Measurements from ENCODE around the gene CIB1.
"Not testable (repeated sequence)": the region's sequence is repeated elsewhere in the genome, so short reads cannot be mapped to it uniquely, and the experiment has no call there.

The CIB1 gene

DNA sequence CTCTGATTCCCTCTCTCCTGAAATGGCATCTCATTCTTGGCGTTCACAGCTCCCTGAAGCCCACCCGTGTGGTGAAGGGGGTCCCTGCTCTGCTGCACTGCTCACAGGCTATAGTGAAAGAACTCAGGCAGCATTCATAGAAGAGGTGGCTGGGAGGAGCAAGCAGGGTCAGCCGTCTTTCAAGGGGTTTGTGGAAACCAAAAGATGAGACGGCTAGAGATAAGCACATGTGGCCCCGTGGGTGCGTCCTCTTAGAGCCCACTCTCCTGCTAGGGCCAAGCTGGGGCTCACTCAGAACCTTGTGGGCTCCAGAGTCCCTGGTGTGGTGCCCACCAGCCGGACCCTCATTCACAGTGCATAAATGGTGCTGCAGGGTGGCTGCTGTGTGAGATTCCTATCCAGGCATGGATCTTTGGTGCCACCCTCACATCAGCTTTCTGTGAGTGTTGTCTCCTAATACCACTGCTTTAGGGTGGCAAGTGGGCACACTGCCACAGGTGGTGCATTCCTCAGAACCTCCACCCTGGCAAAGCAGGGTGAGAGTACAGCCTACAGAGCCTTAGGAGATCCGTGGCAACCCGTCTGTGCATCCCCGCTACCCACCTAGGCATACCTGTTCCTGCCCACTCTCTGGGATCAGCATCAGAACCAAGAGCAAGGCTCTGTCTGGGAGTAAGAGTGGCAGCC is 43.8 kb downstream of the CIB1 start:
- no peaks in the 10 kb centered on the region for H3K36me3 ChIP-seq (replicated peaks in 1 of 2; ENCODE audit: control insufficient read depth in 2 of 2, insufficient read depth in 2 of 2, low read length in 2 of 2)
- no peak overlapping the region for H4K8ac ChIP-seq (ENCODE audit: low read depth, low read length)
- no peak overlapping the region for H3K9ac ChIP-seq (ENCODE audit: low read depth, low read length, poor library complexity)
- H3K14ac ChIP-seq (ENCODE audit: low read length), result no peak overlapping the region
- no peak overlapping the region for H3K4me3 ChIP-seq (ENCODE audit: low read length in 2 of 2)
- H3K27ac ChIP-seq (replicated peaks; ENCODE audit: low read length), result no peak overlapping the region
- no peak for DNase-seq (ENCODE audit: low spot score)
- no peak overlapping the region for H3K23ac ChIP-seq (ENCODE audit: low read depth, low read length, poor library complexity)
- no peaks in the 10 kb centered on the region for H3K9me3 ChIP-seq (replicated peaks in 1 of 2; ENCODE audit: control insufficient read depth in 2 of 2, insufficient read depth in 1 of 2, low read depth in 1 of 2, low read length in 2 of 2)
- no peak overlapping the region for H2BK5ac ChIP-seq (ENCODE audit: low read length)
- H2BK15ac ChIP-seq (ENCODE audit: low read length), result no peak overlapping the region
- WGBS, 2 donors (ENCODE audit: extremely low coverage in 2 of 2, insufficient read length in 2 of 2, insufficient replicate concordance in 1 of 2), result no CpG with 5 or more reads among the region's 10 CpGs
- no peaks in the 10 kb centered on the region for H3K27me3 ChIP-seq (ENCODE audit: control insufficient read depth in 3 of 3, insufficient read depth in 3 of 3, low read depth in 1 of 3, low read length in 3 of 3)
- H4K91ac ChIP-seq (ENCODE audit: low read depth, low read length, poor library complexity), result no peak overlapping the region
- H3K4ac ChIP-seq (ENCODE audit: low read length), result no peak overlapping the region
- H2AFZ ChIP-seq (ENCODE audit: low read length), result no peak overlapping the region
- H2BK120ac ChIP-seq (ENCODE audit: low read depth, low read length), result no peak overlapping the region
- no peak overlapping the region for H3K4me2 ChIP-seq (ENCODE audit: insufficient read depth, low read length, poor library complexity, severe bottlenecking)
- no peaks in the 10 kb centered on the region for H3K79me1 ChIP-seq (ENCODE audit: low read depth, low read length)
- peaks cover 9% of the 10 kb centered on the region in 2 donors for H3K4me1 ChIP-seq (ENCODE audit: control insufficient read depth in 2 of 2, insufficient read depth in 1 of 2, low read depth in 1 of 2, low read length in 2 of 2)
- no peak overlapping the region for H3K18ac ChIP-seq (ENCODE audit: low read length)
- H2AK5ac ChIP-seq (ENCODE audit: low read depth, low read length), result no peak overlapping the region
- H2BK12ac ChIP-seq (ENCODE audit: low read length), result no peak overlapping the region

GRCh38 chr15:90188914-90189748 is 44.6 kb downstream of the CIB1 start:
- H3K18ac ChIP-seq (ENCODE audit: low read length), result no peak overlapping the region
- H2BK5ac ChIP-seq (ENCODE audit: low read length), result no peak overlapping the region
- H3K4me3 ChIP-seq (ENCODE audit: low read length in 2 of 2), result no peak overlapping the region
- WGBS, 2 donors (ENCODE audit: extremely low coverage in 2 of 2, insufficient read length in 2 of 2, insufficient replicate concordance in 1 of 2), result no CpG with 5 or more reads among the region's 8 CpGs
- H3K23ac ChIP-seq (ENCODE audit: low read depth, low read length, poor library complexity), result no peak overlapping the region
- no peak overlapping the region for H2BK15ac ChIP-seq (ENCODE audit: low read length)
- H3K4me1 ChIP-seq (ENCODE audit: control insufficient read depth in 2 of 2, insufficient read depth in 1 of 2, low read depth in 1 of 2, low read length in 2 of 2), result peaks cover 11 to 14% of the 10 kb centered on the region in 2 donors
- H4K8ac ChIP-seq (ENCODE audit: low read depth, low read length), result no peak overlapping the region
- H3K79me1 ChIP-seq (ENCODE audit: low read depth, low read length), result no peaks in the 10 kb centered on the region
- no peaks in the 10 kb centered on the region for H3K9me3 ChIP-seq (replicated peaks in 1 of 2; ENCODE audit: control insufficient read depth in 2 of 2, insufficient read depth in 1 of 2, low read depth in 1 of 2, low read length in 2 of 2)
- H4K91ac ChIP-seq (ENCODE audit: low read depth, low read length, poor library complexity), result no peak overlapping the region
- no peak overlapping the region for H2AFZ ChIP-seq (ENCODE audit: low read length)
- H2BK120ac ChIP-seq (ENCODE audit: low read depth, low read length), result no peak overlapping the region
- no peak overlapping the region for H3K27ac ChIP-seq (replicated peaks; ENCODE audit: low read length)
- no peak overlapping the region for H2AK5ac ChIP-seq (ENCODE audit: low read depth, low read length)
- no peak overlapping the region for H3K4me2 ChIP-seq (ENCODE audit: insufficient read depth, low read length, poor library complexity, severe bottlenecking)
- no peak overlapping the region for H3K4ac ChIP-seq (ENCODE audit: low read length)
- H3K27me3 ChIP-seq (ENCODE audit: control insufficient read depth in 3 of 3, insufficient read depth in 3 of 3, low read depth in 1 of 3, low read length in 3 of 3), result no peaks in the 10 kb centered on the region
- DNase-seq (ENCODE audit: low spot score), result no peak
- H3K14ac ChIP-seq (ENCODE audit: low read length), result no peak overlapping the region
- no peaks in the 10 kb centered on the region for H3K36me3 ChIP-seq (replicated peaks in 1 of 2; ENCODE audit: control insufficient read depth in 2 of 2, insufficient read depth in 2 of 2, low read length in 2 of 2)
- H3K9ac ChIP-seq (ENCODE audit: low read depth, low read length, poor library complexity), result no peak overlapping the region
- no peak overlapping the region for H2BK12ac ChIP-seq (ENCODE audit: low read length)

DNA sequence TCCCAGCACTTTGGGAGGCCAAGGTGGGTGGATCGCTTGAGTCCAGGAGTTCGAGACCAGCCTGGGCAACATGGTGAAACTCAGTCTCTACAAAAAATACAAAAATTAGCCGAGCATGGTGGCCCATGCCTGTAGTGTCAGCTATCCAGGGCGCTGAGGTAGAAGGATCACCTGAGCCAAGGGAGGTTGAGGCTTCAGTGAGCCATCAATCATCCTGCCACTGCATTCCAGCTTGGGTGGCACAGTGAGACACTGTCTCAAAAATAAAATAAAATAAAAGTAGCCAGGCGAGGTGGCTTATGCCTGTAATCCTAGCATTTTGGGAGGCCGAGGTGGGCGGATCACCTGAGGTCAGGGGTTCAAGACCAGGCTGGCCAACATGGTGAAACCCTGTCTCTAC is 45.7 kb downstream of the CIB1 start:
- H3K36me3 ChIP-seq (replicated peaks in 1 of 2; ENCODE audit: control insufficient read depth in 2 of 2, insufficient read depth in 2 of 2, low read length in 2 of 2); H3K4me3 ChIP-seq (ENCODE audit: low read length in 2 of 2); H2AFZ ChIP-seq (ENCODE audit: low read length); H2BK5ac ChIP-seq (ENCODE audit: low read length); H2BK120ac ChIP-seq (ENCODE audit: low read depth, low read length); H4K8ac ChIP-seq (ENCODE audit: low read depth, low read length); H2BK15ac ChIP-seq (ENCODE audit: low read length); DNase-seq (ENCODE audit: low spot score); H3K23ac ChIP-seq (ENCODE audit: low read depth, low read length, poor library complexity); H3K79me1 ChIP-seq (ENCODE audit: low read depth, low read length); H3K9ac ChIP-seq (ENCODE audit: low read depth, low read length, poor library complexity); H4K91ac ChIP-seq (ENCODE audit: low read depth, low read length, poor library complexity); H3K27ac ChIP-seq (replicated peaks; ENCODE audit: low read length); H2AK5ac ChIP-seq (ENCODE audit: low read depth, low read length); H3K4me2 ChIP-seq (ENCODE audit: insufficient read depth, low read length, poor library complexity, severe bottlenecking); H3K18ac ChIP-seq (ENCODE audit: low read length); H2BK12ac ChIP-seq (ENCODE audit: low read length); H3K9me3 ChIP-seq (replicated peaks in 1 of 2; ENCODE audit: control insufficient read depth in 2 of 2, insufficient read depth in 1 of 2, low read depth in 1 of 2, low read length in 2 of 2); H3K4ac ChIP-seq (ENCODE audit: low read length); H3K27me3 ChIP-seq (ENCODE audit: control insufficient read depth in 3 of 3, insufficient read depth in 3 of 3, low read depth in 1 of 3, low read length in 3 of 3); H3K14ac ChIP-seq (ENCODE audit: low read length): not testable (repeated sequence)
- peaks cover 11 to 15% of the 10 kb centered on the region in 2 donors for H3K4me1 ChIP-seq (ENCODE audit: control insufficient read depth in 2 of 2, insufficient read depth in 1 of 2, low read depth in 1 of 2, low read length in 2 of 2)
- no CpG with 5 or more reads among the region's 7 CpGs for WGBS, 2 donors (ENCODE audit: extremely low coverage in 2 of 2, insufficient read length in 2 of 2, insufficient replicate concordance in 1 of 2)

DNA sequence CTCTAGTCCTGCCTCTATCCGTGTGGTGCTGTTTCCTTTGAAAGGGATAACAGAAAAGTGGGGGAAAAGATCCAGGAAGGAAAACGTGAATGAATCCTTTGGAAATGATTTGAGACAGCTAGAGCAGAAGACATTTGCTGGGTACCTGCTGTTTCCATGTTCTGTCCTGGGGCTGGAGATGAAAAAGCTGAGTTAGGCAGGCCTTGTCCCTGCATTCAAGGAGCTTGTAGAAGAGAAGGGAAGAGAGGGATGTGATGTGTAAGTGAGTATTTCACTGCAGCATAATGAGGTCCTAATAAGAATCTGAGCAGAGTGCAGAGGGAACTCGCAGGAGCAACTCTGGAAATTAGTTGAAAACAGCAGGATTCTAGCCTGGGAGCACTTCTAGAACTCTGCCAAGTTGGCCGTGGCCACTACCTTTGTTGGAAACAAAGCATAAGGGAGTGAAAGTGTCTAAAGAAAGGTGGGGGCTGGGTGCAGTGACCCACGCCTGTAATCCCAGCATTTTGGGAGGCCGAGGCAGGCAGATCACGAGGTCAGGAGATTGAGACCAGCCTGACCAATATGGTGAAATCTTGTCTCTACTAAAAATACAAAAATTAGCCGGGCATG is 46.4 kb downstream of the CIB1 start:
- WGBS, 2 donors (ENCODE audit: extremely low coverage in 2 of 2, insufficient read length in 2 of 2, insufficient replicate concordance in 1 of 2), result no CpG with 5 or more reads among the region's 8 CpGs
- Histone ChIP-seq H3K27ac (replicated peaks; ENCODE audit: low read length) (no peak overlapping the region), H3K4me3 (ENCODE audit: low read length in 2 of 2) (no peak overlapping the region), H3K14ac (ENCODE audit: low read length) (no peak overlapping the region), H2AK5ac (ENCODE audit: low read depth, low read length) (no peak overlapping the region), H3K18ac (ENCODE audit: low read length) (no peak overlapping the region), H2BK15ac (ENCODE audit: low read length) (no peak overlapping the region), H2BK120ac (ENCODE audit: low read depth, low read length) (no peak overlapping the region), H4K91ac (ENCODE audit: low read depth, low read length, poor library complexity) (no peak overlapping the region), H3K36me3 (replicated peaks in 1 of 2; ENCODE audit: control insufficient read depth in 2 of 2, insufficient read depth in 2 of 2, low read length in 2 of 2) (no peaks in the 10 kb centered on the region), H3K23ac (ENCODE audit: low read depth, low read length, poor library complexity) (no peak overlapping the region), H3K9ac (ENCODE audit: low read depth, low read length, poor library complexity) (no peak overlapping the region), H3K4me2 (ENCODE audit: insufficient read depth, low read length, poor library complexity, severe bottlenecking) (no peak overlapping the region), H3K9me3 (replicated peaks in 1 of 2; ENCODE audit: control insufficient read depth in 2 of 2, insufficient read depth in 1 of 2, low read depth in 1 of 2, low read length in 2 of 2) (no peaks in the 10 kb centered on the region), H3K4me1 (ENCODE audit: control insufficient read depth in 2 of 2, insufficient read depth in 1 of 2, low read depth in 1 of 2, low read length in 2 of 2) (peaks cover 11 to 15% of the 10 kb centered on the region in 2 donors), H3K4ac (ENCODE audit: low read length) (no peak overlapping the region), H2BK12ac (ENCODE audit: low read length) (no peak overlapping the region), H2BK5ac (ENCODE audit: low read length) (no peak overlapping the region), H3K79me1 (ENCODE audit: low read depth, low read length) (no peaks in the 10 kb centered on the region), H3K27me3 (ENCODE audit: control insufficient read depth in 3 of 3, insufficient read depth in 3 of 3, low read depth in 1 of 3, low read length in 3 of 3) (no peaks in the 10 kb centered on the region), H4K8ac (ENCODE audit: low read depth, low read length) (no peak overlapping the region), H2AFZ (ENCODE audit: low read length) (no peak overlapping the region)
- DNase-seq (ENCODE audit: low spot score), result no peak
